Adipocyte (in vitro differentiated cells): ENCODE results near the gene TM6SF1.
"Not testable (repeated sequence)": the region's sequence is repeated elsewhere in the genome, so short reads cannot be mapped to it uniquely, and the experiment has no call there.

Experiments
- DNase-seq: peaks from one replicate; pipeline ENCODE4 v3.0.0-alpha.2; 2015; ENCODE audit warnings: low read depth
- H3K27me3 ChIP-seq: replicated peaks from 2 replicates; pipeline ENCODE4 v1.7.0; 2013; ENCODE audit warnings: mild to moderate bottlenecking, low read length, moderate library complexity; ENCODE audit not compliant: control insufficient read depth, insufficient read depth
- H3K36me3 ChIP-seq: 2 replicates; pipeline ENCODE4 v1.7.0; 2013; ENCODE audit warnings: low read length, mild to moderate bottlenecking, moderate library complexity; ENCODE audit not compliant: control insufficient read depth, insufficient read depth, severe bottlenecking
- H3K4me1 ChIP-seq: 2 replicates; pipeline ENCODE4 v1.7.0; 2013; ENCODE audit warnings: mild to moderate bottlenecking, low read length, moderate library complexity; ENCODE audit not compliant: control insufficient read depth, insufficient read depth
- H3K4me3 ChIP-seq: 2 replicates; pipeline ENCODE4 v1.7.0; 2013; ENCODE audit warnings: mild to moderate bottlenecking, low read length, moderate library complexity
- H3K9ac ChIP-seq: 2 replicates; pipeline ENCODE4 v1.7.0; 2013; ENCODE audit warnings: mild to moderate bottlenecking, low read length, moderate library complexity
- H3K9me3 ChIP-seq: 2 replicates; pipeline ENCODE4 v1.7.0; 2013; ENCODE audit warnings: mild to moderate bottlenecking, low read length, moderate library complexity; ENCODE audit not compliant: control insufficient read depth

Gene TM6SF1

DNA sequence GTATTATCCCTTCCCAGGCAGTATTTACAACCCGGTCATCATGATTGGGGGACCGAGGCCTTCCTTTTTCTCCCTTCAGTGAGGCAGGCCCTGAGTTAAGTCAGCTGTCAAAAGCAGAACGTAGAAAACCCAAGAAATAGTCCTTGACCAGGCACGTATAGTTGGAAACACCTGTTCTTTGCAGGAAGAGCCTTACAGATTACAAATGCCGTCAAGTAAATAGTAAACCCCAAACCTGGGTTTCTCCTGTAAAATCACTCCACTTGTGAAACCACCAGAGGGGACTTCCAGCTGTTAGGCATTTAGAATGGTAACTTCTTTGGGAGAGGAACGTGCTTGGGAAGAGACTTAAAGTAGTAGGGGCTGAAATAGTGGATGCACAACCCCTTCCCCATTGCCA is 39.4 kb upstream of the TM6SF1 start:
- no peak overlapping the region for H3K4me3 ChIP-seq
- DNase-seq: no peak

DNA sequence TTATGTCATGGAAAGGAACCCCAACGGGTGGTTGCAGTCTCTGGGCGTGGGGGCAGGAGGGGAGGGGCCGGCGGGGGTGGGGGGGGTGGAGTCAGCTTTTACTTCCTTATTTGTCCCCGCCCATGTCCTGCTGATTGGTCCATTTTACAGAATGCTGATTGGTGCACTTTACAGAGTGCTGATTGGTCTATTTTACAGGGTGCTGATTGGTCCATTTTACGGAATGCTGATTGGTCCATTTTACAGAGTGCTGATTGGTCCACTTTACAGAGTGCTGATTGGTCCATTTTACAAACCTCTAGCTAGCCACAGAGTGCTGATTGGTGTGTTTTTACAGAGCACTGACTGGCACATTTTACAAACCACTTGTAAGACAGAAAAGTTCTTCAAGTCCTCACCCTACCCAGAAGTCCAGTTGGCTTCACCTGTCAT is 38.2 kb upstream of the TM6SF1 start:
- H3K4me1 ChIP-seq: peaks cover 19% of the 10 kb centered on the region
- H3K27me3 ChIP-seq, H3K9me3 ChIP-seq, H3K4me3 ChIP-seq, H3K36me3 ChIP-seq, H3K9ac ChIP-seq, DNase-seq: not testable (repeated sequence)

More for the DNA sequence above, 39.4 kb upstream of the TM6SF1 start:
- H3K4me1 ChIP-seq: peaks cover 31% of the 10 kb centered on the region
- H3K27me3 ChIP-seq: no peaks in the 10 kb centered on the region
- H3K9me3 ChIP-seq: peaks cover 1% of the 10 kb centered on the region
- H3K9ac ChIP-seq: peak overlapping the region; percentile 94
- no peaks in the 10 kb centered on the region for H3K36me3 ChIP-seq

DNA sequence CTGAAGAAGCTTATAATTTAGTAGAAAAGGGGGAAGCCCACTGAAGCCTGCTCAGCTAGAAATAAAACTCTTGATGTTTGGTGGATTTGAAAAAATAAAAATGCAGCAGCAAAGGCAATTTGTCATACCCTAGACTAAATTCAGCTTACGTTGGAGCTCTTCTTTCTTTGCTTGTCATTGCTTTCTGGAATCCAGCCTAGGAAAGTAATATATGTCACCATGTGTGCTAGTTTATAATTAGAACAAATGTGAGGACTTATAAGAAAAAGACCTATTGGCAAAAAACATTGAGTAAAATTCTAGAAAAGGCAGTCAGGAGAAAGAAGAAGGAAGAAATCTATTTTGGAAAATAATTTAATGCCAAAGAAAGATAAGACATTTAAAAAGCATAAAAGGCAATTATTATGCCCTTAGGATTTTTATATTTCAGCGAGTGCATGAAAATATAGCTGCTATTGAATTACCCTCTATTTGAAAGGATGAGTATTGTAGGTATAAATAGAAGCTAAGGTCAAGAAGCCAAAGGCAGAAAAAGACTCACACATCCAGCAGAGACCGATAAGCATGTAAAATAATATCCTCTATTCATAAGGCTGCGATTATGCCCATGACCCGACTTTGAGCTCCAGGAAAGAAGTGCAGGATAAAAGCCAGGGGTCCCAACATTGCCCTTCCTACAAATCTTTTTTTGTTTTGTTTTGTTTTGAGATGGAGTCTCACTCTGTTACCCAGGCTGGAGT is 29.8 kb upstream of the TM6SF1 start:
- no peaks in the 10 kb centered on the region for H3K4me1 ChIP-seq
- H3K9me3 ChIP-seq: peaks cover 8% of the 10 kb centered on the region
- no peaks in the 10 kb centered on the region for H3K36me3 ChIP-seq
- peaks cover 19% of the 10 kb centered on the region for H3K27me3 ChIP-seq
- no peak overlapping the region for H3K9ac ChIP-seq
- no peak overlapping the region for H3K4me3 ChIP-seq
- DNase-seq: no peak

DNA sequence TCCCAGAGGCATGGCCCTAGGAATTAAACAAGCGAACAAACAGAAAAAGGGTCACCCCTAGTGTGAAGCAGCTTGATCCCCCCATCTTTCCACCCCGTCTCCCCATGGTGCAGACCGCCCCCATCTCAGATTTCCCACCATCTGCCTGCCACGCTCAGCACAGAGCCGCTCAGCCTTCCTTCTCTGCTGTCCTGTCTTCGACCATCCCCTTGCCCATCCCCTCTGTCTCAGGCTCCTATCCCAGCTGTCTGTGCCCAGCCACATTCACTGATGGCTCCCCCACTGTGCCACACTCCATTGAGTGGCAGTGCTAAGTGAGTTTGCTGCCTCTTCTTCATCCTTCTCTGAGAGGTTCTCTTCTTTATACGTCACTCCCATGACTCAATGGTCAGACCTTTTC is 28.7 kb upstream of the TM6SF1 start:
- Histone ChIP-seq H3K27me3 (peaks cover 19% of the 10 kb centered on the region), H3K9me3 (no peaks in the 10 kb centered on the region), H3K4me1 (no peaks in the 10 kb centered on the region), H3K9ac (no peak overlapping the region), H3K36me3 (no peaks in the 10 kb centered on the region), H3K4me3 (no peak overlapping the region)
- no peak for DNase-seq

DNA sequence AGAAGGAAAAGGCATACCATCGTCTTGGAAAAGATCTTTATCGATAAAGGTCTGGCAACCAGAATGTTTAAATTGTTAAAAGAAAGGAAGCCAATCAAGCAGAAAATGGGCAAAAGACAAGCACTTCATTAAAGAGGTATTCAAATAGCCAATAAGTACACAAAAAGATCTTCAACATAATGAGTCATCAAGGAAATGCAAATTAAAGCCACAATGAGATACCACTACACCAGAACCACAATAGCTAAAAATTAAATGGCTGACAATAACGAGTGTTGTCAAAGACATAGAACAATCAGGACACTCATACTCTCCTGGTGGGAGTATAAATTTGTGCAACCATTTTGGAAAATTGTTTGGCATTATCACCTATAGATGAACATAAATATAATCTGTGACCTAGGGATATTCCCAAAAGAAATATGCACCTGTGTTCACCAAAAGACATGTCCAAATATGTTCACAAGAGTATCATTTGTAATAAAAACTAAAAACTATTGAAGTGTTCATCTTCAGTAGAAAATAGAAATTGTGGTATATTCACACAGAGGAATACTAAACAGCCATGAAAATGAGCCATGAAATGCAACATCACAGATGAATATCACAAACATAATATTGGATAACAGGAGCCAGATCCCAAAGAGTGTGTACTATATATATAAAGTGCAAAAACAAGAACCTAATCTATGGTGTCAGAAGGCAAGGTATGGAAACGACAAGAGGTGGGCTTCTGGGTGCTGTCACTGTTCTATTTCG is 26.0 kb upstream of the TM6SF1 start:
- H3K4me1 ChIP-seq: no peaks in the 10 kb centered on the region
- H3K9ac ChIP-seq: no peak overlapping the region
- H3K27me3 ChIP-seq: peaks cover 19% of the 10 kb centered on the region
- H3K9me3 ChIP-seq: no peaks in the 10 kb centered on the region
- no peak overlapping the region for H3K4me3 ChIP-seq
- H3K36me3 ChIP-seq: no peaks in the 10 kb centered on the region
- DNase-seq: no peak

DNA sequence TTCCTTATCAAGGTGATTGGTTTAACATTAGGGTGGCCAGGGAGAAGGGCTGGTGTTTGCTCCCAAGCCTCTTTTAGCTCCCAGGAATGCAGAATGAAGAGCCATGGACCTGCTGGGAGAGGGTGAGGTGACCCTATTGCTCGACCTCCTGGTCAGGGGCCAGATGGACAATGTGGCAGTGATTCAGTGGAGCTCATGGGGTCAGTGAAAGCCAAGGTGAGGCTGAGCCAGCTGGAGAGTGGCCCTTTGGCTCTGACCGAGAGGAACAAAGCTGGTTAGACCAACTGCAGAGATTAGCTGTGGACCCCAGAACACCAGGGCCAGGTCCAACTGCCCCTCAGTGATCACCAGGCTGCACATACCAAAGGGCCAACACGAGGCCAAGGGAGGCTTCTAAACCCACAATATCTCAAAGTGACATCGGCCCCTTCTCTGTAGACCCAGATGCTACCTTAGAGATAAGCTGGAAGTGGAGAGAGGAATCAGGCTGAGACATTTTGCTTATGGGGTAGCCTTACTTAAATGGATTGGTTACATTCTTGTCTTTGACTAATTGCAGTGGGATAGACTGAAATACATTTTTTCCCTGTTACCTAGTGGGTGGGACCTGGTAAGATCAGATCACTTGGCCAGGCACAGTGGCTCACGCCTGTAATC is 24.6 kb upstream of the TM6SF1 start:
- H3K9ac ChIP-seq: no peak overlapping the region
- H3K4me1 ChIP-seq: no peaks in the 10 kb centered on the region
- H3K36me3 ChIP-seq: no peaks in the 10 kb centered on the region
- H3K27me3 ChIP-seq: peaks cover 10% of the 10 kb centered on the region
- H3K4me3 ChIP-seq: no peak overlapping the region
- DNase-seq: no peak
- H3K9me3 ChIP-seq: no peaks in the 10 kb centered on the region

DNA sequence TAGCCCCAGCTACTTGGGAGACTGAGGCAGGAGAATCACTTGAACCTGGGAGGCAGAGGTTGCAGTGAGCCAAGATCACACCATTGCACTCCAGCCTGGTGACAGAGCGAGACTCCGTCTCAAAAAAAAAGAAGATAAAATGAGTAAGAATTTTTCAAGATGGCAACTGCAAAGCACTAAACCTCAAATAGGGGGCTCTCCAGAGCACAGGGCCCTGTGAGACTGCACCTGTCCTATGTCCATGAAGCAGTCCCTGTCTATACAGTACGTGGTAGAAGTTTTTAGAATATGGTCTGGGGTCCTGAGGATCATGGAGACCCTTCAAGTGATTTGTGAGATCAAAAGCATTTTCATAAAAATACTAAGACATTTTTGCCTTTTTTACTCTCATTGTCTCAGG is 22.0 kb upstream of the TM6SF1 start:
- DNase-seq, H3K36me3 ChIP-seq, H3K9ac ChIP-seq, H3K9me3 ChIP-seq, H3K4me3 ChIP-seq, H3K4me1 ChIP-seq: not testable (repeated sequence)
- H3K27me3 ChIP-seq: peaks cover 11% of the 10 kb centered on the region

DNA sequence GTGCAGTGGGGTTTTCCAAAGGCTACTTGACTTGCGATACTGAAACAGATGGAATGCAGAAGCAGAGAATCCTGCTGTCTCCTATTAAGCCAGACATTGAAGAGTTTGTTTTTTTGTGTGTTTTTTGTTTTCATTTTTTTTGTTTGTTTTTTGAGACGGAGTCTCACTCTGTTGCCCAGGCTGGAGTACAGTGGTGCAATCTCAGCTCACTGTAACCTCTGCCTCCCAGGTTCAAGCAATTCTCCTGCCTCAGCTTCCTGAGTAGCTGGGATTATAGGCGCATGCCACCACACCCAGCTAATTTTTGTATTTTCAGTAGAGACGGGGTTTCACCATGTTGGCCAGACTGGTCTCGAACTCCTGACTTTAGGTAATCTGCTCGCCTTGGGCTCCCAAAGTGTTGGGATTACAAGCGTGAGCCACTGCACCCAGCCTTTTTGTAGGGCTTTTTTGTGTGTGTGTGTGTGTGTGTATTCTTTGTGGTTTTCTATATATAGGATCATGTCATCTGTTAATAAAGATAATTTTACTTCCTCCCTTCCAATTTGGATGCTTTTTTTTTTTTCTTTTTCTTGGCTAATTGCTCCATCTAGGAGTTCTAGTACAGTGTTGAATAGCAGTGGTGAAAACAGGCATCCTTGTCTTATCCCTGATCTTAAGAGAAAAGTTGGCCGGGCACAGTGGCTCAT is 21.4 kb upstream of the TM6SF1 start:
- not testable (repeated sequence) for H3K4me1 ChIP-seq, H3K9ac ChIP-seq, DNase-seq, H3K4me3 ChIP-seq, H3K36me3 ChIP-seq, H3K9me3 ChIP-seq
- peaks cover 11% of the 10 kb centered on the region for H3K27me3 ChIP-seq

DNA sequence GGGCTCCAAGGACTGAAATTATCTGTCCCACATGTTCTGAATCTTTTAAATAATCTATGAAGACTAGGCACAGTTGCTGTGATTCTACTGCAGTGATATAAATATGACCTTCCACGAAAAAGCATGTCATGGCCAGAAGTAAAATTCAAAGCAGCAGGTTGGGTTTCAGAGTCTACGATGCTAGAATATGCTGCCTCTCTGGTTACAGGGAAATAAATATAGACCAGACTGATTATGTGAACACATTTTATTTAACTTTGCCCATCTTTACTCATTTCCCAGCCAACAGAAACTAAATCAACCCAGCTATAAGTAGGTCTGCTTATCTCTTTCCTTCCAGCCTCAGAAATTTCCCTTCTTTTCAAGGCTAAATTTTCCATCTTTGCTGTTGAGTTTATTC is 19.9 kb upstream of the TM6SF1 start:
- Histone ChIP-seq H3K4me1 (no peaks in the 10 kb centered on the region), H3K4me3 (no peak overlapping the region), H3K36me3 (no peaks in the 10 kb centered on the region), H3K9ac (no peak overlapping the region), H3K27me3 (peaks cover 11% of the 10 kb centered on the region), H3K9me3 (no peaks in the 10 kb centered on the region)
- DNase-seq: no peak

DNA sequence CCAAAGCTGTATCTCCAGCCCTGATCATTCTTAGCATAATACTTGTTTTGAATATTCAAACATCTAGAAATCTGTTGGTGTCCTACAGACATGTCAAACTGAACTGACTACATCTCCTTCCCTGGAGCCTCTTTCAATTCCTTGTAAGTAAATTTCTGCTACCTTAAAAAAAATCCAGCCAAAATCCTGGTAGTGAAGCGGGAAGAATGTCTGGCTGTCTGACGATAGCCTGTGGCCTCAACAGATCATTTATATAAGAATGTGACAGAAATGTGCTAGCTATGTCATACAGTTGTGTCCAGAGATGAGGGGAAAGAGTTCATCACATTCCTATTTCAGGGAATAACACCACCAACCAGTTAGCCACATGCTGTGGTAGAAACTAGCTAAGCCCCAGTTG is 18.6 kb upstream of the TM6SF1 start:
- Histone ChIP-seq H3K4me1 (no peaks in the 10 kb centered on the region), H3K4me3 (no peak overlapping the region), H3K27me3 (peaks cover 11% of the 10 kb centered on the region), H3K36me3 (no peaks in the 10 kb centered on the region), H3K9me3 (no peaks in the 10 kb centered on the region), H3K9ac (no peak overlapping the region)
- no peak for DNase-seq

DNA sequence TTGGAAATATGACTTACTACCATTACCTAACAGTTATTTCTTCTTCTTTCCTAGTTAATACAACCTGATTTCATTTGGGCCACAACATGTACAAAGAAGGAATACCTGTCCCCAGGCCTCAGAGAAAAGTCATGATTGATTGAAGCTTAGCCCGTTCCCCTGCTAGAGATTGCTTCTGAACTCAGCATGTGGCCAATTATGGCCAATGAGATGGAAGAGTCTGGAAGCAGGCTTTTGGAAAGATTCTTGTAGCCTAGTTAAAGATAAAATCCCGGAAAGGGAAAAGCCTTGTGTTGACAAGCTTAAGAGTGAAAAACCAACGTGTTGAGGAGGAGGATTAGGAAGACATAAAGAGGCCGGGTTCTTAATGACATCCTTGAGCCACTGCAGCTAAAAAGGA is 17.0 kb upstream of the TM6SF1 start:
- peaks cover 11% of the 10 kb centered on the region for H3K27me3 ChIP-seq
- H3K36me3 ChIP-seq: no peaks in the 10 kb centered on the region
- H3K9ac ChIP-seq: no peak overlapping the region
- no peak for DNase-seq
- no peaks in the 10 kb centered on the region for H3K4me1 ChIP-seq
- no peaks in the 10 kb centered on the region for H3K9me3 ChIP-seq
- no peak overlapping the region for H3K4me3 ChIP-seq
